HG02938 (cell line): ENCODE data around the gene CDIPT.
"Not testable (repeated sequence)": the region's sequence is repeated elsewhere in the genome, so short reads cannot be mapped to it uniquely, and the experiment has no call there.

Experiments used
- ATAC-seq: cut with Tn5 transposase; IDR thresholded peaks from one replicate; pipeline ENCODE4 v1.9.1; 2021; ENCODE audit warnings: mild to moderate bottlenecking, moderate library complexity; ENCODE audit not compliant: unreplicated experiment

CDIPT gene, protein sequence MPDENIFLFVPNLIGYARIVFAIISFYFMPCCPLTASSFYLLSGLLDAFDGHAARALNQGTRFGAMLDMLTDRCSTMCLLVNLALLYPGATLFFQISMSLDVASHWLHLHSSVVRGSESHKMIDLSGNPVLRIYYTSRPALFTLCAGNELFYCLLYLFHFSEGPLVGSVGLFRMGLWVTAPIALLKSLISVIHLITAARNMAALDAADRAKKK

GRCh38 chr16:29862884-29863668 lies at the start of gene CDIPT:
Gene CDIPT (minus strand): TSS chr16:29863226. CDS start chr16:29862857, 369 bp downstream.
- peak; percentile 86 for ATAC-seq

GRCh38 chr16:29912087-29912486 lies 49.1 kb upstream of the CDIPT start:
- ATAC-seq: no peak

DNA sequence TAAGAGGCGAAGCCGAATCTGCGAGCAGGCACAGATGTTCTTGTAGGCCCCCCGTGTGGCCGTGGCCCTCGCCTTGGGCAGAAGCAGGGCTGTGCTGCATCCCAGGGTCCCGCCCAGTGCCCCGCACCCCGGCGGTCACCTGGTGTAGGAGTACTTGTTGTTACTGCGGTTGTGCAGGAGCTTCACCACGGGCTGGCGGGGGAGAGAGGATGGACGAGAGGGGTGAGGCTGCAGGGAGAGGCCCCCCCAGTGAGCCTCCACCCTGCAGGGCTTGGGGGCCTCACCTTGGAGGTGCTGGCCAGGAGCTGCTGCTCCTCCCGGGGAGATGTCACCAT lies 48.6 kb upstream of the CDIPT start:
- ATAC-seq: no peak

DNA sequence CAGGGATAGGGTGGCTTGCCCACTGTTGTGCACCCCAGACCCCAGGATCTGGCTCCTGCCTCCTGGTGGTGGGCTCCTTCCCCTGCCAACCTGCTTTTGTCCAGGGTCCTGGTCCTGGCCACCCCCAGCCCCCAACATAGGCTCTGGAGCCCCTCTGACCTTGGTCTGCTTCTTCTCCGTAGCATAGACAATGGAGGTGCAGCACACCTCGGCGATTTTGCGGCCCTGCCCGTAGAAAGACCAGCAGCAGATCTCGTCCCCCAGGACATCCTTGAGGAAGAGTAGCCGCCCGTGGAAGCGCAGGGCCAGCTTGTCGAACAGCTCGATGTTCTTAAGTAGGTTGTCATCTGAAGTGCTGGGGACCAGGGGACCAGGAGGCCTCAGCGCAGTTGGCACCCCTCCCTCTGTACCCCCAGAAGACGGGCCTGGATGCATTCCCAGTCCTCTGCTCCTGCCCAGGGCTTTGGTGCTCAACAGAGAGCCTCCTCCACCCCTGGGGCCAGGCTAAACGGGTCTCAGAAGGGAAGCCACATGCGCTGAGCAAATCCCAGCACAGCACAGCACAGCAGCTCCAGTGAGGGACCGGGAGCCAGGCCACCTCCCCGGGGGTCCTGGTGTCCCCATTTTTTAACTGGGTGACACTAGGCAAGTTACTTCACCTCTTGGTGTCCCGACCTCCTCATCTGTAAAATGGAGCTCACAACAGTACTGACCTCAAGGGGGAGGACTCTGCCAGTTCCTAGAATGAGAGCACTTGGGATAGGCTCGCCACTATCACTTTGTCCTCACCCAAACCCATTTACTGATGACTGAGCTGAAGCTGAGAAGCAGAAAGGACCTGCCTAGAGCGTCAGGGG lies 48.0 kb upstream of the CDIPT start:
- ATAC-seq: no peak

DNA sequence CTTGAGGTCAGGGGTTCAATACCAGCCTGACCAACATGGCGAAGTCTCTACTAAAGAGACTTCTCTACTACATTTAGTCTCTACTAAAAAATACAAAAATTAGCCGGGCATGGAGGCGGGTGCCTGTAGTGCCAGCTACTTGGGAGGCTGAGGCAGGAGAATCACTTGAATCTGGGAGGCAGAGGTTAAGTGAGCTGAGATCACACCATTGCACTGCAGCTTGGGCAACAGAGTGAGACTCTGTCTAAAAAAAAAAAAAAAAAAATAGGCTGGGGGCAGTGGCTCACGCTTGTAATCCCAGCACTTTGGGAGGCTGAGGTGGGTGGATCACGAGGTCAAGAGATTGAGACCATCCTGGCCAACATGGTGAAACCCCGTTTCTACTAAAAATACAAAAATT lies 46.8 kb upstream of the CDIPT start:
- ATAC-seq: not testable (repeated sequence)

DNA sequence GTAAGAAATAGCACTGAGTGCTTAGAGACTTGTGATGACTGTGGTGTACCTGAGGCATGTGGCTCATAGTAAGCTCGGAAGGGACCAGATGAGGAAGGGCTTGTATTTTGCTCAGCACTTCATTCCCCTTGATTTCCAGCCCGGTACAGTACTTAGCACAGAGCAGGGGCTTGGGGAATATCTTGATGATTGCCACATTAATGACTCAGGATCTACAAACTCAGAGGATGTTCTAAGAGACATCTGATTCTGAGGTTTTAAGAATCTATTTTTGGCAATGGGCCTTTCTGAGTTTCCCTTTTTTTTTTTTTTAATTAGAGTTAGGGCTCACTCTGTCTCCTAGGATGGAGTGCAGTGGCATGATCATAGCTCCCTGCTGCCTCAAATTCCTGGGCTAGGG lies 46.4 kb upstream of the CDIPT start:
- no peak for ATAC-seq

DNA sequence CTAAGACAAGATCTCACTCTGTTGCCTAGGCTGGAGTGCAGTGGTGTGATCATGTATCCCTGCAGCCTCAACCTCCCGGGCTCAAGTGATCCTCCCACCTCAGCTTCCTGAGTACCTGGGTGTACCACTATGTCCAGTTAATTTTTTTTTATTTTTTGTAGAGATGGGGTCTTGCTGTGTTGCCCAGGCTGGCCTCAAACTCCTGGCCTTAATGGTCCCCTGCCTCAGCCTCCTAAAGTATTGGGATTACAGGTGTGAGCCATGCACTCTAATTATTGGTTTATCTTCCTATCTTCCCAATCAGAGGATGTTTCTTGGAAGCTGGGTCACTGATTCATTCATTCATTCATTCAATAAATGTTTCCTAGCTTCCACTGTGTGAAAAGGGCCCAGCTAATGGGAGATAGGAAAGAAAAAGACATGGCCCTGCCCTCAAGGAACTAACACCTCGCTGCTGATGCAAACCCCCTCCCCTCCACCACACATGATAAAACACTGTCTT lies 45.7 kb upstream of the CDIPT start:
- no peak for ATAC-seq

GRCh38 chr16:29907973-29908372 lies 44.9 kb upstream of the CDIPT start:
- no peak for ATAC-seq

- no peak for ATAC-seq
Measured at GRCh38 chr16:29906520-29907244, 43.7 kb upstream of the CDIPT start.

GRCh38 chr16:29905668-29906067 lies 42.6 kb upstream of the CDIPT start:
- ATAC-seq: no peak

GRCh38 chr16:29904947-29905346 lies 41.9 kb upstream of the CDIPT start:
- no peak for ATAC-seq

DNA sequence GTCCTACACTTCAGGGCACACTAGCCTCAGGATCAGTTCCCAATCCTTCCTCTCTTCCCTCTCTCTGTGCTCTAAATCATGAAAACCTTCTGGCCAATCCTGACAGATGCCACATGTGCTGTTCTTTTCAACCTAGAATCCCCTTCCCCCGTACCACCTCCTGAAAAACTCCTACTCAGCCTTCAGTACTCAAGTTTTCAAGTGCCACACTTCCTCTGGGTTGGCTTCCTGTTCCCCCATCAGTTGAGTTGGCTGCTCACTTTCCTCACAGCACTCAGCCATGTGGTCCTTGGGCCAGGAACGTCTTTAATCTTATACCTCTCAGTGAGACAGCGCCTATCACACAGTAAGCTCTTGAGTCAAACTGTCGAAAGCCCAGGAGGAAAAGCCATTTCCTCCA lies 40.6 kb upstream of the CDIPT start:
- no peak for ATAC-seq

- no peak for ATAC-seq
Measured at GRCh38 chr16:29901607-29901945, 38.5 kb upstream of the CDIPT start.

GRCh38 chr16:29900888-29901606 lies 38.0 kb upstream of the CDIPT start:
- no peak for ATAC-seq

DNA sequence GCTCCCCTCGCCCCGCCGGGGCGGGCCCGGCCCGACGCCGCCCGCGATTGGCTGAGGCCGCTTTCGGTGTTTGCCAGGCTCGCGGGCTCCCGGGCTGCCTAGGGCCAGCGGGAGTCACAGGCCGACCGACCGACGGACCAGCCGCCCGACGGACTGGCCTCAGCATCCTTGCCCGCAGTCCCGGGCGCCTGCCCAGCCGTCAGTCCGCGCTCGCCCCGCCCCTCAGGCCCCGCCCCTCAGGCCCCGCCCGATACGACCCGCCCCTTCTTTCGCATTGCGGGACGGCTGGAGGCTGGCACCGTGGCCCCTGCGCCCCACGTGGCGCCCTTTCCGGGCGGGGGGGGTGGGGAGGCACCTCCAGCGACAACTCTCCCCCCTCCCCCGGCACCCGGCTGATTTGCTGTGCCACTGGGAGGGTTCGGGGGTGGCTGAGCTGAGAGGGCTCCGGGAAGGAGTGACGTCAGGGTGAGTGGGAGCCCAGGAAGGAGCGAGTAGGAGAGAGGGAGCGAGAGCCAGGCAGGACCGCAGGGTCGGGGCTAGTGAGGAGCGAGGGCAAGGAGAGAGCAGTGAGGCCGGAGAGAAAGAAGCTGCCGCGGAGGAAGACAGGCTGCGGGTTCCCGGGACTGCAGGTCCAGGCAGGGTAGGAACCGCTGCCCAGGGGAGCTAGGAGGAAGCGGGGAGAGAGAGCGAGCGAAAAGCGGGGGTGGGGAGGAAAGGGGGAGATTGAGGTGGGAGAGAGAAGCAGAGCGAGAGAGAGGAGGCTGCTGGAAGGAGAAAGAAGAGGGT lies 37.3 kb upstream of the CDIPT start, which contains the start of gene ASPHD1:
TSS of gene ASPHD1 (plus strand) at position 387 of the 786 bp plus-strand sequence. CDS start 484 bp downstream, outside the sequence.
- ATAC-seq: no peak

GRCh38 chr16:29899516-29900101 lies 36.6 kb upstream of the CDIPT start, which contains the start of gene SEZ6L2:
Gene SEZ6L2 (minus strand): TSS chr16:29899550. CDS start chr16:29899019, 531 bp downstream.
- no peak for ATAC-seq

- no peak for ATAC-seq
Measured at GRCh38 chr16:29898804-29899515, 35.9 kb upstream of the CDIPT start.

- no peak for ATAC-seq
Measured at GRCh38 chr16:29898135-29898803, 35.2 kb upstream of the CDIPT start.
